Fibroblast of lung (primary cell): ENCODE results near the gene TRAPPC12. TPM values are rescaled to one million over a fixed set of nuclear protein-coding genes. Genes with fewer than 3 reads are reported as not detected.

Source experiments
- DNase-seq, 2 donors: peaks; one replicate each; pipeline versions ENCODE4 v3.0.0 to v3.0.0-alpha.2; 2010; ENCODE audit warnings: low read depth in 2 of 2
- H2AFZ ChIP-seq: 2 replicates; pipeline ENCODE4 v1.5.1; 2012; ENCODE audit warnings: low read length, control low read depth, inconsistent platforms
- H3K27ac ChIP-seq: 2 replicates; pipeline ENCODE4 v1.5.1; 2011; ENCODE audit warnings: low read length, control low read depth; ENCODE audit not compliant: insufficient read depth
- H3K27me3 ChIP-seq: 2 replicates; pipeline ENCODE4 v1.5.1; 2011; ENCODE audit warnings: mild to moderate bottlenecking, low read length; ENCODE audit not compliant: control insufficient read depth, insufficient read depth
- H3K36me3 ChIP-seq: 2 replicates; pipeline ENCODE4 v1.5.1; 2011; ENCODE audit warnings: low read length; ENCODE audit not compliant: control insufficient read depth, insufficient read depth
- H3K4me1 ChIP-seq: 2 replicates; pipeline ENCODE4 v1.5.1; 2011; ENCODE audit warnings: low read length; ENCODE audit not compliant: control insufficient read depth, insufficient read depth; ENCODE audit errors: extremely low read depth
- H3K4me2 ChIP-seq: 2 replicates; pipeline ENCODE4 v1.5.1; 2011; ENCODE audit warnings: low read length, control low read depth; ENCODE audit not compliant: insufficient read depth; ENCODE audit errors: extremely low read depth
- H3K4me3 ChIP-seq, 4 experiments: fragments of 200-600 bp in 1 of 4; sonication (generic) in 1 of 4; replicated peaks in 1 of 4; 2 replicates each; pipeline ENCODE4 v1.5.1; 2011 to 2016; ENCODE audit warnings: low read length in 4 of 4, low read depth in 3 of 4, mild to moderate bottlenecking in 3 of 4, control low read depth in 2 of 4, inconsistent platforms in 1 of 4, mixed read lengths in 1 of 4; ENCODE audit not compliant: insufficient read depth in 1 of 4; ENCODE audit errors: control extremely low read depth in 1 of 4
- H3K79me2 ChIP-seq: 2 replicates; pipeline ENCODE4 v1.5.1; 2012; ENCODE audit warnings: mild to moderate bottlenecking, low read length, inconsistent platforms; ENCODE audit not compliant: control insufficient read depth, insufficient read depth
- H3K9ac ChIP-seq: 2 replicates; pipeline ENCODE4 v1.5.1; 2011; ENCODE audit warnings: mild to moderate bottlenecking, low read length, control low read depth; ENCODE audit not compliant: insufficient read depth
- H3K9me3 ChIP-seq: 2 replicates; pipeline ENCODE4 v1.5.1; 2012; ENCODE audit warnings: low read depth, low read length; ENCODE audit not compliant: control insufficient read depth, insufficient read depth
- H4K20me1 ChIP-seq: 2 replicates; pipeline ENCODE4 v1.5.1; 2011; ENCODE audit warnings: low read length; ENCODE audit not compliant: control insufficient read depth, insufficient read depth; ENCODE audit errors: extremely low read depth
- EZH2 ChIP-seq: IDR thresholded peaks from 2 replicates; pipeline ENCODE4 v1.5.1; 2012; ENCODE audit warnings: low read length, control low read depth, mild to moderate bottlenecking; ENCODE audit errors: missing control alignments
- polyA plus RNA-seq, 2 donors: library from polyadenylated mRNA; depleted of rRNA in 1 of 2; stranded (reverse) in 1 of 2; unstranded in 1 of 2; fragments of >200 nt; gene quantifications; 2 replicates each; pipeline ENCODE4 v1.2.1, GENCODE V29; 2011 to 2012; ENCODE audit warnings: missing spikeins in 1 of 2
- total RNA-seq: library from RNA; depleted of rRNA; stranded (reverse); fragments of >200 nt; gene quantifications from 2 replicates; pipeline ENCODE4 v1.2.1, GENCODE V29; 2014
- TF ChIP-seq, protein P1 (sequence below), 2 donors: IDR thresholded peaks in 1 of 2; conservative IDR thresholded peaks in 1 of 2; 1 replicate in 1 of 2; 2 replicates in 1 of 2; pipeline ENCODE4 v1.5.1; 2011 to 2012; ENCODE audit warnings: low read length in 2 of 2, control low read depth in 1 of 2, inconsistent platforms in 1 of 2, low read depth in 1 of 2, mild to moderate bottlenecking in 1 of 2

The TRAPPC12 gene
- total and polyA plus RNA-seq, 2 donors (not counting 1 experiment from before 2014, with no cell fraction given): 33.7 to 53.2 TPM

DNA sequence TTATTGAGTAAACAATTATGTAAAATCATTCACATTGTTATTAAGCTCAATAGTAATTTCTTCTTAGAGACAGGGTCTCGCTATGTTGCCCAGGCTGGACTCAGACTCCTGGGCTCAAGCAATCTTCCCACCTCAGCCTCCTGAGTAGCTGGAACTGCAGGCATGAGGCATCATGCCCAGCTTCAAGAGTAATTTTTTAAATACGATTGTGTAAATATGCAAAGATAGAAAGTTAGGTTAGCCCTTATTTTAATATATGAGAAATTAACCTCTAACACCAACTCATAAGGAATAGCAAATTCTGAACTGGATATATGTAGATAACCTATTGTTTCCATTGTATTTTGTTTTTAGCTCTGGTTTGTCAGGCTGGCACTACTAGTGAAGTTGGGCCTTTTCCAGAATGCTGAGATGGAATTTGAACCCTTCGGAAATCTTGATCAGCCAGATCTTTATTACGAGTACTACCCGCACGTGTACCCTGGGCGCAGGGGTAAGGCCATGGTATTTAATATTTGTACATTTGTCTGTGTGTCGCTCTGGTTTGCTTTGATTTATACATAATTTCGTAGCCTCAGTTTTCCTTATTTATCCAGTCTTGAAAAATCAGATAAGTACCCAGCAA lies 44.8 kb downstream of the TRAPPC12 start:
- Histone ChIP-seq H3K36me3 (peaks cover 13% of the 10 kb centered on the region), H3K4me3 (no peak overlapping the region), H3K4me1 (no peaks in the 10 kb centered on the region), H3K9me3 (no peaks in the 10 kb centered on the region), H3K4me2 (no peak overlapping the region), H2AFZ (no peak overlapping the region), H4K20me1 (no peaks in the 10 kb centered on the region), H3K79me2 (no peaks in the 10 kb centered on the region), H3K27me3 (no peaks in the 10 kb centered on the region), H3K9ac (no peak overlapping the region), H3K27ac (no peak overlapping the region)
- no peak for TF ChIP-seq EZH2
- TF ChIP-seq, protein P1, sequence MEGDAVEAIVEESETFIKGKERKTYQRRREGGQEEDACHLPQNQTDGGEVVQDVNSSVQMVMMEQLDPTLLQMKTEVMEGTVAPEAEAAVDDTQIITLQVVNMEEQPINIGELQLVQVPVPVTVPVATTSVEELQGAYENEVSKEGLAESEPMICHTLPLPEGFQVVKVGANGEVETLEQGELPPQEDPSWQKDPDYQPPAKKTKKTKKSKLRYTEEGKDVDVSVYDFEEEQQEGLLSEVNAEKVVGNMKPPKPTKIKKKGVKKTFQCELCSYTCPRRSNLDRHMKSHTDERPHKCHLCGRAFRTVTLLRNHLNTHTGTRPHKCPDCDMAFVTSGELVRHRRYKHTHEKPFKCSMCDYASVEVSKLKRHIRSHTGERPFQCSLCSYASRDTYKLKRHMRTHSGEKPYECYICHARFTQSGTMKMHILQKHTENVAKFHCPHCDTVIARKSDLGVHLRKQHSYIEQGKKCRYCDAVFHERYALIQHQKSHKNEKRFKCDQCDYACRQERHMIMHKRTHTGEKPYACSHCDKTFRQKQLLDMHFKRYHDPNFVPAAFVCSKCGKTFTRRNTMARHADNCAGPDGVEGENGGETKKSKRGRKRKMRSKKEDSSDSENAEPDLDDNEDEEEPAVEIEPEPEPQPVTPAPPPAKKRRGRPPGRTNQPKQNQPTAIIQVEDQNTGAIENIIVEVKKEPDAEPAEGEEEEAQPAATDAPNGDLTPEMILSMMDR (conservative IDR thresholded peaks at IDR 0.05 in 1 of 2, IDR thresholded peaks at IDR 0.05 in 1 of 2; ENCODE audit: low read depth in 1 of 2, low read length in 2 of 2): no peak
- DNase-seq: no peak

DNA sequence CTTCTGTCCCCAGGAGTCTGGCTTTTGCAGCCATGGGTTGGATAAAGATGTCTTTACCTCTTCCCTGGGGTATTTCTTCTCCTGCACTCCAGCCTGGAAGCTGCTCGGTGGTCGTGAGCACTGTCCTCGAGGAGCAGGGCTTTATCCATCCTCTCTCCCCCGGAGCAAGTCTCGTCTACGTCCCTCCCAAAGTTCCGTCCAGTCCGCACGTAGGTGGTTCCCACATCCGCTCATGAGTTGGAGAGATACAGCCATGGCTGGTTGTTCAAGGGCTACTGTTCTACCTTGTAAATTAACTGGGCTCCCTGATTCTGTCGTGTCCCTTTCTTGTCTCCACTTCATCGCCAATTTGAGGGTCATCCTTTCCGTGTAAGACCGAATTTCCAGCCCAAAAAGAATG lies 47.1 kb downstream of the TRAPPC12 start:
- TF ChIP-seq EZH2: no peak
- TF ChIP-seq, protein P1 (conservative IDR thresholded peaks at IDR 0.05 in 1 of 2, IDR thresholded peaks at IDR 0.05 in 1 of 2; ENCODE audit: low read depth in 1 of 2, low read length in 2 of 2): no peak
- no peak overlapping the region for H3K27ac ChIP-seq
- no peak for DNase-seq
- peaks cover 15% of the 10 kb centered on the region for H3K36me3 ChIP-seq
- no peaks in the 10 kb centered on the region for H3K79me2 ChIP-seq
- no peaks in the 10 kb centered on the region for H3K27me3 ChIP-seq
- H3K4me1 ChIP-seq: no peaks in the 10 kb centered on the region
- no peak overlapping the region for H2AFZ ChIP-seq
- no peak overlapping the region for H3K4me2 ChIP-seq
- H3K9me3 ChIP-seq: no peaks in the 10 kb centered on the region
- no peak overlapping the region for H3K9ac ChIP-seq
- H4K20me1 ChIP-seq: no peaks in the 10 kb centered on the region
- no peak overlapping the region for H3K4me3 ChIP-seq

DNA sequence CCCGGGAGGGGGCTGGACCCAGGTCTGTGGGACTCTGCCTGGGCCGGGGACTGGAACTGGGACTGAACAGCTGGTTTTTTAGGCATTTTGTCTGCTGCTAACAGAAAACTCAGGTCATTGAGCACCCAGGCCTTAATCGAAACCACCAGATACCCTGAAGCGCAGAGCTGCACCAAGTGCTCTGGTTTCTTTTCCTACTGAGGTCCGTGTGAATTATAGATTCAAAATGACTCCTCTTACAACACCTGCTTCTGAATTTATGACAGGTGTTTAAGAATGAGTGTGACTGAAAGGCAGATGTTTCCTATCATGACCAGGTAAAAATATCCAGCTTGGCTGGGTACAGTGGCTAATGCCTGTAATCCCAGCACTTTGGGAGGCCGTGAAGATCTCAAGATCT lies 47.8 kb downstream of the TRAPPC12 start:
- Histone ChIP-seq H3K79me2 (no peaks in the 10 kb centered on the region), H3K4me1 (no peaks in the 10 kb centered on the region), H3K4me2 (no peak overlapping the region), H3K4me3 (no peak overlapping the region), H2AFZ (no peak overlapping the region), H3K27me3 (no peaks in the 10 kb centered on the region), H3K27ac (no peak overlapping the region), H3K9me3 (no peaks in the 10 kb centered on the region), H3K36me3 (peaks cover 15% of the 10 kb centered on the region), H3K9ac (no peak overlapping the region), H4K20me1 (no peaks in the 10 kb centered on the region)
- TF ChIP-seq, protein P1 (conservative IDR thresholded peaks at IDR 0.05 in 1 of 2, IDR thresholded peaks at IDR 0.05 in 1 of 2; ENCODE audit: low read depth in 1 of 2, low read length in 2 of 2): no peak
- no peak for TF ChIP-seq EZH2
- DNase-seq: no peak
